CD4-positive, alpha-beta T cell treated with Interleukin-10 for 1 hour (primary cell): ENCODE data around the gene ARHGAP18.

Experiments used
- DNase-seq: peaks from one replicate; pipeline ENCODE4 v3.0.0-alpha.2; 2020

Gene ARHGAP18

GRCh38 chr6:129638055-129638684 is 71.8 kb downstream of the ARHGAP18 start:
- no peak for DNase-seq

GRCh38 chr6:129637340-129638054 is 72.5 kb downstream of the ARHGAP18 start:
- no peak for DNase-seq

GRCh38 chr6:129635396-129636130 is 74.4 kb downstream of the ARHGAP18 start:
- no peak for DNase-seq

DNA sequence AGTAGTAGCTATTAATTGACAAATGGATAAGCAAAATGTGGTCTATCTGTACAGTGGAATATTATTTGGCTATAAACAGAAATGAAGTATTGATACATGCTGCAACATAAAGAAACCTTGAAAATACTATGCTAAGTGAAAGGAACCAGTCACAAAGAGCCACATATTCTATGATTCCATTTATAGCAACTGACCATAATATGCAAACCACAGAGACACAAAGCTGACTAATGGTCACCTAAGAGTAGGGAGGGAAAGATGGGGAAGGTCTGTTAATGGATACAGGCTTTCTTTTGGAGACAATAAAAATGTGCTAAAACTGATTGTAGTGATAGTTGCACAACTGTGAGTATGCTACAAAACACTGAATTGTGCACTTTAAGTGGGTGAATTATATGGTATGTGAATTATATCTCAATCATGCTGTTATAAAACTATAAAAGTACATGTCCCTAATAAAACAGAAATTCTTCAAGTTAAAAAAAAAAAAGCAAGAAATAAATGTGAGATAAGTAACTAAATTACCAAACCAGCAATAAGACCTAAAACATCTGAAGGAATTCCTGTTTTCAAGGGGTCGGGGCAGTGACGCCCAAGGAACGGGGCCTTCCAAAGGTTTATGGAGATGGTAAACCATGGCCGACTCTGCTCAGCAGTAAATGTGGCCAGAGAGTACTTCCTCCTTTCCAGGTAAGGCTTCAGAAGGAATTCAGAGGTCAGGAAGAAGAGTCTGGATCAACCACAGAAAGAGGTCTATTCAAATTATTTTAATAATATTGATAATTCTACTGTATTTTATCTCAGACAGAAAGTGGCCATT is 75.4 kb downstream of the ARHGAP18 start:
- no peak for DNase-seq

- no peak for DNase-seq
Measured at GRCh38 chr6:129633529-129633928, 76.4 kb downstream of the ARHGAP18 start.

DNA sequence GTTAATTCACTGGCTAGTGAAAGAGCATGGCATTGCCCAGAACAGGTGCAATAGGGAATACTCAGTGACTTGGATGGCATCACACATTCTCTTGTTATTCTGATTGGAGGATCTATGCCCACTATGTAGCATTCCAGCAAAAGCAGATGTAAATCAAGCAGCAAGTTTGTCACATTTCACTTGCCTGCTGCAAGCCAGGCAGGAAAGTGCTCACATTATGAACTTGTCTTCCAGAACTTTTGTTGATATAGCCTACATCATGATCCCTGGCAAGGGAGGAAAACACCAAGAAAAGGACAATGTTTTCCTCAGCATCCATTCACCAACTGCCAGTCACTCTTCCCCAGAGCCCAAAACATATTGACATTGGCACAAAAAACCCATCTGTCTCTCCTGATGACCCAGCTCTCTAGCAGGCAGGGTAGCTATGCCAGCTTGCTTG is 77.8 kb downstream of the ARHGAP18 start:
- DNase-seq: no peak

- DNase-seq: no peak
Measured at GRCh38 chr6:129631070-129631469, 78.9 kb downstream of the ARHGAP18 start.

GRCh38 chr6:129630596-129630995 is 79.4 kb downstream of the ARHGAP18 start:
- no peak for DNase-seq

DNA sequence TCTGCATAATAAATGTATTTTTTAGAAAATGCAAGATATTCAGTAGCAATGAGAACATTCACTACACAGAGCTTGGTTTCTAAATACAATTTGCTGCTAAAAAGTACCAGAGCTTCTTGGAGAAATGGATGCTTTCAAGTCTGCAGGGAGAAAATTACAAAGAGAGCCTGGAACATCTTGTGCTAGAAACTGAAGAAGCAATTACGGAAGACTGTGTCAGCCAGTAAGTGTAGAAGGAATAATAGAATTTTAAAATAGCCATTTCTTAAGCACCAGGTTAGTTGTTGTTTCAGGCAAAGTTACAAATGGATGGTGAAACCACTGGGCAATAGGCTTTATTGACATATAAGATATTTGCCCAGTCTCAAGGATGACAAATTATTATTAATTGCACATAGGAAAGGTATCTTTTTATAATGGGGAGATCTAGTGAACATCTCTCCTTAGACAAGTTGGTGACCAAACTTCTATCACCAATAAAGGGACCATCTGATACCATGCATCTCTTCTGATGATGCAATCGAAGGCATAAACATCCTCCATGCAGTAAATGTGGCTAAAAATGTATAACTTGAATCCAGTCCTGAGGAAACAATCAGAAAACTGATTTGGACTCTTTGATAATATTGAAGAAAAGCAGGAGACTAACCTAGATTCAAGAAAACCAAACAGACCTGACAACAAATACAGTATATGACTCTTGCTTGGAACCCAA is 81.7 kb downstream of the ARHGAP18 start:
- DNase-seq: no peak

DNA sequence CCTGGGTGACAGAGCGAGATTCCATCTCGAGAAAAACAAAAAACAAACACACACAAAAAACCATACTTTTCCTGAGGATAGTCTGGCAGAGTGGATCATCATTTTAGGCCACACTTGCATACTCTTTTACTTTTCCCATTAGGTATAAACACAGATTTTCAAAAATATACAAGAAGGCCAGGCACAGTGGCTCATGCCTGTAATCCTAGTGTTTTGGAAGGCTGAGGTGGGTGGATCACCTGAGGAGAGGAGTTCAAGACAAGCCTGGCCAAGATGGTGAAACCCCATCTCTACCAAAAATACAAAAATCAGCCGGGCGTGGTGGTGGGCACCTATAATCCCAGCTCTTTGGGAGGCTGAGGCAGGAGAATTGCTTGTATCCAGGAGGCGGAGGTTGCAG is 85.5 kb downstream of the ARHGAP18 start:
- no peak for DNase-seq

- no peak for DNase-seq
Measured at GRCh38 chr6:129623008-129623732, 86.8 kb downstream of the ARHGAP18 start.

GRCh38 chr6:129621252-129621651 is 88.7 kb downstream of the ARHGAP18 start:
- peak; percentile 52 for DNase-seq

DNA sequence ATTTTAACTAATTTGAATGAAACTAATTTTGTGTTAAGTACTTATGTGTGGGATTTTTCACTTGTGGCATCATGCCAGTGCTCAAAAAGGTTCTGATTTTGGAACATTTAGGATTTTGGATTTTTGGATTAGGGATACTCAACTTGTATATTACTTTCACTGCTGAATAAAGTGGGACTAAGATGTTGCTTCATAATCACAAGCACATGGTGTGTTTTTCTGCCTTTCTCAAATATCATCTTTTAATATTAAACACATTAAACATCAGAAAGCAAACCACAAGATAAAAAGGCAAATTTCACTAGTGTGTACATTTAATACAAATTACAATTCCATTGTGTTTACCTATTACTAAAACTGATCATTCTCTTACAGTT is 89.8 kb downstream of the ARHGAP18 start:
- DNase-seq: no peak

- DNase-seq: no peak
Measured at GRCh38 chr6:129619579-129620233, 90.3 kb downstream of the ARHGAP18 start.

DNA sequence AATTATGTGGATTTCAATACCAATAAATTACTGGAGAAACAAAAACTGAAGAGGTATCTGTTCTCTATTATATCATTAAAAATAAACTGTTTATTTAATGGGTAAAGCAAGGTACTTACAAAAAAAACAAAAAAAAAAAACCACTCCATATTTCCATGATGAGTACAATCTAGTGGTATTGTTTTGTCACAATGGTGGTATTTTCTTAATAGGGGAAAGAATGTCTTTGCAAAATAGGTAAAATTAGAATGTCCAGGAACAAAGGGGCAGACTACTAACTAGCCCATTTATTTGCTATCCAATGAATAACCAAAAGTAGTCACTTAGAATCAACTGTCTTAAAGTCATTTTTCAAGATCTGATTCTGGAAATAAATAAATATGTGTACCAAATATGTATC is 92.0 kb downstream of the ARHGAP18 start:
- no peak for DNase-seq

DNA sequence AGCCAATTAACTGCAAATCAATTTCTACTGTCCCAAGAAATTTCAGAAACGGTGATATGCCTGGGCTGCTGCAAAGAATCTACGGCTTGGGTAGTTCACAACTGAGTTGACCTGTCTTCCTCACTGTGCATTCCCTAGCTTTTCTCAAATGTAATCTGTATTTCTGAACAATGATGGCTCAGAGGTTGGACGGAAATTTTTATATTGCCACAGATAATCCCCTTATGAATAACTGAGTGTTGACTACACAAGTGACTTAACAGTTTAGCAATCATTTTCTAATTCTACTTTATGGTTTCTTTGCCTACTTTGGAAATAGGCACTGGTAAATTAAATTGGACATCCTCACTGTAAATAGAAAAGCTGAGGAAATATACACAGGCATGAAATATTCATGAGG is 94.5 kb downstream of the ARHGAP18 start:
- no peak for DNase-seq

DNA sequence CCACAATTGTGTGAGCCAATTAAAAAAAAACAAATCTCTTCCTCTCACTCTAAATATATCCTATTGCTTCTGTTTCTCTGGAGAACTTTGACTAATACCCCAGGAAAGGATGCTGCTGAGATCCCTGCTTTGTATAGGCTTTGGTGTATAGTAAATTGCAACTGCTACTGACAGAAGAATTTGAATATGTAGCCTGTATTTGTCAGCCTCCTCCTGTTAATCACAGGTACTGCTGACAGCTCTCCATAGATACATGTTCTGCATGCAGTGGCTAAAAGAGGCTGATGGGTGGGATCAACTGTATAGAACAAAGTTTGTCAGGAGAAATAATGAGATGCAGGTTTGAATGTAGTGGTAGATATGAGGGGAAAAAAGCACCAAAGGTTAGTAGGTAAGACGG is 95.0 kb downstream of the ARHGAP18 start:
- DNase-seq: no peak

DNA sequence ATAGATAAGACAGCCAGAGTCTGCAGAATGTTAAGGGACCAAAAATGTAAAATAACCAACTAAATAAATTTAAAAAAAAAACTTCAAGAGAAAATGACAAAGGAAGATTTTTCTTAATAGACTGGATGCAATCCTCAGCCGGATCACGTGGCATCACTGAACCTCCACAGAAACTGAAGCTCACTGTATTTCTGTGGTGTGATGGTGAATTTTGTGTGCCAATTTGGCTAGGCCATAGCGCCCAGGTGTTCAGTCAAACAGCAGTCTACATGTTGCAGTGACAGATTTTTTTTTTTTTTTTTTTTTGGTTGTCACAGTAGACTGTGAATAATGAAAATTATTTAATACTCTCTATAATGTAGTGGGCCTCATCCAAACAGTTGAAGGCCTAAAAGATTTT is 95.5 kb downstream of the ARHGAP18 start:
- DNase-seq: no peak

DNA sequence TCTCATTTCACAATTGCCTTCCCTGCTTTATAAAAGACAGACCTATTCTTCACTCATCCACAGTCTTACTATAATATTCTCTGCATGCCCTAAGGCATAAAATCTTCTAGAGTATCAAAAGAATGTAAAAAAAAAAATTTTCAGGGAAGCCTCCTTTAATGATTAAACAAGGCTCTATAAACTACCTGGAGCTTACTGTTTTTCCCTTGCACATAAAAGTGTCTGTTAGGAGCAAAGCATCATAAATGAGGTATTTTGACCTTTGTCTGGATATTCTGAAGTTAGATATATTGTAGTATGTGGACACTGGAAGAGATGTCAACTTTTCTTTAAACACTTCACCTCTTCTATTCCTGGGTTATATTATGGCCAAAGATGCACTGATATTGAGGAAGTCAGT is 97.5 kb downstream of the ARHGAP18 start:
- no peak for DNase-seq

DNA sequence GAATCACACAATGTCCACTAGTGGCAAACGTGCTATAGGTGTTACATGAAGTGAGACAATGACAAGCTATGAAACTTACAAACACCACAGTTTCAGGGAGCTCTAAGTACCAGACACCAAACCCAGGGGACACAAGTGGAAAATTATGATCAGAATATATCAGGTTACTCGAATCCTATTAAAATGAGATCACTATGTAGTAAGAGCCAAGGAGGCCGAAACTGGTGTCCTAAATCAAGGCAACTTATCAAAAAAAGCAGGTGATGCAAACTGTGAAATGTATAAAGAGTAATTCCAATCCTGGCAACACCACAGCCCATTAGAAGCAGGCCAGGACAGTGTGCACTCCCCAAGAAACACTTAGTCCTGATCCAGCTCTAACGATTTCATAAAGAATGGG is 100.3 kb downstream of the ARHGAP18 start:
- DNase-seq: no peak

DNA sequence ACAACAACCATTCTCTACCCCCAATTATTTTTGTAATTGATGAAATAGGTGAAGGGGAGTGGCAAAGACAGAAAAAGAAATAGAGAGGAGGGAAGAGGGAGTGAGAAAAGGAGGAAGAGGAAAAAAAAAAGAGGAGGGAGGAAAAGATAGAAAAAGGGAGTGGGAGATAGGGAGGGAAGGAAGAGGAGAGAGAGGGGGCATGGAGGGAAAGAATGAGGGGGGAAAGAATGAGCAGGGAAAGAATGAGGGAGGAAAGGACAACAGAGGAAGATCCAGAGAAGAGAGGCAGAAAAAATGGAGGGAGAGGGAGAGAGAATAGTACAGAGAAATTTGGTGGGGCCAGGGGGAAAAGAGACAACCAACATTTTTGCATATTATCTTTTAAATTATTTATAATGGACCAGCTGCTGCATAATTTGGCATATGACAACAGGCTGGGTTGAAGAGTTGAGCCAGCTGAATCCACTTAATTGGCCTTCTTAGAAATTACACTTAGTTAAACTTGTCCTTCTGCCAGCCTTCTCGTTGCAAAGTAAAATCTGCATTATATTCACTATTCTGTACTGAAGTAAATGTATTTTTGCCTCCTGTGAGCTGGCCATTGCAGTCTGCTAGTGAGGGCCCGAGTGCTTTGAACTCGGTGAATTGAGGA is 101.0 kb downstream of the ARHGAP18 start:
- no peak for DNase-seq
